ENCODE measurements around the gene TNIK.
A peak's percentile ranks its signal among the peaks of the same experiment; 100 is the strongest.
"Not testable (repeated sequence)": the region's sequence is repeated elsewhere in the genome, so short reads cannot be mapped to it uniquely, and the experiment has no call there.

TNIK gene

GRCh38 chr3:171427771-171428320 is 32.4 kb downstream of the TNIK start:
- CTCF ChIA-PET = no interaction called here

GRCh38 chr3:171424063-171424462 is 36.1 kb downstream of the TNIK start:
- DNase-seq (ENCODE audit: low read depth, low spot score); POLR2A ChIA-PET; H3K4me3 ChIP-seq (ENCODE audit: low read depth, low read length); CTCF ChIA-PET: not testable (repeated sequence)

More at GRCh38 chr3:171427771-171428320, 32.4 kb downstream of the TNIK start:
- no peak for DNase-seq (ENCODE audit: low read depth, low spot score)
- TF ChIP-seq CTCF (IDR thresholded peaks at IDR 0.05; ENCODE audit: insufficient read depth, low read length, missing control alignments) = no peak
- no peak overlapping the region for H3K4me3 ChIP-seq (ENCODE audit: low read depth, low read length)
- POLR2A ChIA-PET = no interaction called here

GRCh38 chr3:171422855-171423254 is 37.4 kb downstream of the TNIK start:
- DNase-seq (ENCODE audit: low read depth, low spot score); H3K4me3 ChIP-seq (ENCODE audit: low read depth, low read length); POLR2A ChIA-PET; CTCF ChIA-PET: not testable (repeated sequence)

GRCh38 chr3:171420667-171421066 is 39.5 kb downstream of the TNIK start:
- no peak for TF ChIP-seq CTCF (IDR thresholded peaks at IDR 0.05; ENCODE audit: insufficient read depth, low read length, missing control alignments)

GRCh38 chr3:171419457-171419856 is 40.7 kb downstream of the TNIK start:
- no peak overlapping the region for H3K4me3 ChIP-seq (ENCODE audit: low read depth, low read length)
- ChIA-PET POLR2A (no interaction called here), CTCF (no interaction called here)
- TF ChIP-seq CTCF (IDR thresholded peaks at IDR 0.05; ENCODE audit: insufficient read depth, low read length, missing control alignments) = no peak
- DNase-seq (ENCODE audit: low read depth, low spot score) = no peak

More at GRCh38 chr3:171420667-171421066, 39.5 kb downstream of the TNIK start:
- no peak for DNase-seq (ENCODE audit: low read depth, low spot score)
- CTCF ChIA-PET = no interaction called here
- POLR2A ChIA-PET = no interaction called here
- H3K4me3 ChIP-seq (ENCODE audit: low read depth, low read length) = no peak overlapping the region

GRCh38 chr3:171417813-171418212 is 42.4 kb downstream of the TNIK start:
- POLR2A ChIA-PET = no interaction called here
- DNase-seq (ENCODE audit: low read depth, low spot score) = peak; percentile 34
- CTCF ChIA-PET = no interaction called here
- no peak for TF ChIP-seq CTCF (IDR thresholded peaks at IDR 0.05; ENCODE audit: insufficient read depth, low read length, missing control alignments)
- no peak overlapping the region for H3K4me3 ChIP-seq (ENCODE audit: low read depth, low read length)

GRCh38 chr3:171417137-171417536 is 43.1 kb downstream of the TNIK start:
- TF ChIP-seq CTCF (IDR thresholded peaks at IDR 0.05; ENCODE audit: insufficient read depth, low read length, missing control alignments) = no peak
- POLR2A ChIA-PET = no interaction called here
- H3K4me3 ChIP-seq (ENCODE audit: low read depth, low read length) = no peak overlapping the region
- CTCF ChIA-PET = no interaction called here
- DNase-seq (ENCODE audit: low read depth, low spot score) = no peak
